Spleen (tissue), 7 donors: ENCODE results near the gene FBXO15.

Experiments used
- CTCF ChIP-seq, 11 experiments: fragments of 200-600 bp in 7 of 11; fragments of 450-650 bp in 4 of 11; sonication (generic) in 4 of 11; IDR thresholded peaks in 8 of 11; conservative IDR thresholded peaks in 3 of 11; 1 replicate in 7 of 11; 2 replicates in 4 of 11; pipeline versions ENCODE4 v1.4.0 to v1.8.0; 2016 to 2021; ENCODE audit warnings: antibody characterized with exemption in 11 of 11, inconsistent platforms in 4 of 11, mild to moderate bottlenecking in 1 of 11
- POLR2AphosphoS5 ChIP-seq, 3 donors: sonication (generic); formaldehyde crosslinking; IDR thresholded peaks; one replicate each; pipeline ENCODE4 v1.5.1; 2017; ENCODE audit warnings: antibody characterized with exemption in 3 of 3
- donor health status: DM: no; HTN: no; CAD: no; lungs with moderate emphysema.
- donor health status: DM: no; HTN: no; CAD: no.
- donor health status: DM: no; HTN: no; CAD: no.

DNA sequence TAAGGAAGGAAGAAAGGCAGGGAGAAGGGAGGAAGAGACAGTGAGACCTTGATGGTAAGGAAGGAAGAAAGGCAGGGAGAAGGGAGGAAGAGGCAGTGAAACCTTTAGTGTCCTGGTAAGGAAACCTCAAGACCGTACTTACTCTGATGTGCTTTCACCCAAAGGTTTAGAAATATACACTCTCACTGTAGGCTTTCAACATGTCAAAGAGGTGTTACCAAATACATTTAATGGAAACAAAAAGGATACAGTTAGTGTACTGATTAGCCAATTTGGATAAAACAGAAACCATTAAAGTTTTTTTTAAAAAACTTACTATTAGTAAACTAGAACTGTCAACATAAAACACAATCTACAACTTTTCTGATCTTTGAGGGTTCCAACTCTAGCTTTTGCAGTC is 7.1 kb downstream of the FBXO15 start:
- TF ChIP-seq POLR2AphosphoS5 (IDR thresholded peaks at IDR 0.05) (no peak), CTCF (IDR thresholded peaks at IDR 0.05 in 8 of 11, conservative IDR thresholded peaks at IDR 0.05 in 3 of 11) (no peak)
